Sigmoid colon (tissue), 7 donors: ENCODE measurements around the gene IAH1. TPM values are rescaled to one million over a fixed set of nuclear protein-coding genes. Genes with fewer than 3 reads are reported as not detected.

Experiments used
- DNase-seq: peaks from one replicate; pipeline ENCODE4 v3.0.0-alpha.2; 2019
- H3K27ac ChIP-seq, 4 donors: fragments of 200-600 bp; sonication (generic); one replicate each; pipeline ENCODE4 v1.5.1; 2016 to 2019; ENCODE audit warnings: mild to moderate bottlenecking in 1 of 4
- H3K27me3 ChIP-seq, 3 donors: fragments of 200-600 bp; sonication (generic); one replicate each; pipeline ENCODE4 v1.5.1; 2019; ENCODE audit warnings: mild to moderate bottlenecking in 1 of 3
- H3K36me3 ChIP-seq, 4 donors: fragments of 200-600 bp; sonication (generic); one replicate each; pipeline ENCODE4 v1.5.1; 2016 to 2019
- H3K4me1 ChIP-seq, 4 donors: fragments of 200-600 bp; sonication (generic); one replicate each; pipeline ENCODE4 v1.5.1; 2017 to 2019
- H3K4me3 ChIP-seq, 4 donors: fragments of 200-600 bp; sonication (generic); one replicate each; pipeline ENCODE4 v1.5.1; 2017 to 2019; ENCODE audit warnings: mild to moderate bottlenecking in 2 of 4, moderate library complexity in 1 of 4
- H3K9me3 ChIP-seq, 4 donors: fragments of 200-600 bp in 3 of 4; sonication (generic) in 3 of 4; one replicate each; pipeline versions ENCODE4 v1.5.1 to v1.6.1; 2013 to 2019
- EP300 ChIP-seq, 4 donors: sonication (generic); formaldehyde crosslinking; IDR thresholded peaks; one replicate each; pipeline ENCODE4 v1.6.1; 2017; ENCODE audit warnings: antibody characterized with exemption in 4 of 4
- POLR2A ChIP-seq, 2 donors: fragments of 450-650 bp; IDR thresholded peaks; one replicate each; pipeline ENCODE4 v1.6.1; 2016; ENCODE audit warnings: antibody characterized with exemption in 2 of 2, mild to moderate bottlenecking in 2 of 2, moderate library complexity in 2 of 2
- POLR2AphosphoS5 ChIP-seq, 4 donors: sonication (generic); formaldehyde crosslinking; IDR thresholded peaks; one replicate each; pipeline ENCODE4 v1.6.1; 2017; ENCODE audit warnings: antibody characterized with exemption in 4 of 4
- whole genome bisulfite sequencing, 2 donors: extraction: QIAGEN DNeasy Blood & Tissue Kit; methylation state at CpG; one replicate each; pipeline ENCODE4 v1.1.7; 2013; 5-methylcytosine and 5-hydroxymethylcytosine counted together
- intact Hi-C: fragments of 100-400 bp; cut with DNase I; formaldehyde crosslinking; loops from one replicate; pipeline ENCODE4 v1.15.1; 2023
- polyA plus RNA-seq, 3 donors: library from polyadenylated mRNA; stranded (reverse); fragments of 200-250 nt; gene quantifications; one replicate each; pipeline ENCODE4 v1.2.3, GENCODE V29; 2013
- total RNA-seq, 4 donors: library from RNA; depleted of rRNA; stranded (reverse); fragments of >200 nt; gene quantifications; one replicate each; pipeline ENCODE4 v1.1.0, GENCODE V29; 2016
- TF ChIP-seq, protein P1 (sequence below), 4 experiments: fragments of 450-650 bp in 3 of 4; fragments of 200-600 bp in 1 of 4; IDR thresholded peaks; one replicate each; pipeline ENCODE4 v1.5.1; 2016 to 2019; ENCODE audit warnings: antibody characterized with exemption in 4 of 4, mild to moderate bottlenecking in 3 of 4, moderate library complexity in 2 of 4
- donor health status: healthy with polysubstance abuse.
- donor health status: Bipolar disorder and iron deficiency.
- donor health status: healthy.

The IAH1 gene
- total and polyA plus RNA-seq, 7 donors = 46.3 to 94.9 (median 73.8) TPM

DNA sequence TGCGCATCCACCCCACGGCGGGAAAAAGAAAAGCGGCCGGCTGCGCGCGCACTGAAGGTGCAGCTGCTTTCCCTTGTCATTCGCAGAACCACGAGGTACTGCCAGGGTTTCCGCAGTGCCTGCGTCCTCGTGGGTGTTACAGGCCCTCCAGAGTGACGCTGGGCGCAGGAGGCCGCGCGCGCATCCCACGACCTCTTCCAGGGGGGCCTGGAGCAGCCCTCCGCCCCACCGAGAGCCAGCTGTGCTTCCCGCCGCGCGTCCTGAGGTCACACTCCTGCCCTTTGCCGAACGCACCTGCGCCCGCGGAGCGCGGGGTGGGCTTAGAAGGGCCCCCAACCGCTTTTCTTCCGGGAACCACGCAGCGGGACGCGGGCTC, 378 bp upstream of the IAH1 start:
- intact Hi-C loops = loop anchor here (2.0 to 5.0 kb wide), 2 partner anchors 51 to 158 kb away; partner anchors contain the start of genes CPSF3, ITGB1BP1 and YWHAQ
- Histone ChIP-seq H3K27me3 (no peaks in the 10 kb centered on the region), H3K27ac (peak overlapping the region; percentile 82 to 92 (median 87)), H3K36me3 (peaks cover 0 to 24% (median 0%) of the 10 kb centered on the region in 4 donors), H3K9me3 (no peaks in the 10 kb centered on the region), H3K4me3 (peak overlapping the region; percentile 63 to 92 (median 74)), H3K4me1 (peaks cover 0 to 45% (median 34%) of the 10 kb centered on the region in 4 donors)
- TF ChIP-seq POLR2AphosphoS5 (IDR thresholded peaks at IDR 0.05) = peak in 2 of 4 donors; percentile 7 to 44
- TF ChIP-seq EP300 (IDR thresholded peaks at IDR 0.05) = no peak
- DNase-seq = peak; percentile 84
- 2 to 4% methylated on average over 39 of the region's 39 CpGs for WGBS, 2 donors

DNA sequence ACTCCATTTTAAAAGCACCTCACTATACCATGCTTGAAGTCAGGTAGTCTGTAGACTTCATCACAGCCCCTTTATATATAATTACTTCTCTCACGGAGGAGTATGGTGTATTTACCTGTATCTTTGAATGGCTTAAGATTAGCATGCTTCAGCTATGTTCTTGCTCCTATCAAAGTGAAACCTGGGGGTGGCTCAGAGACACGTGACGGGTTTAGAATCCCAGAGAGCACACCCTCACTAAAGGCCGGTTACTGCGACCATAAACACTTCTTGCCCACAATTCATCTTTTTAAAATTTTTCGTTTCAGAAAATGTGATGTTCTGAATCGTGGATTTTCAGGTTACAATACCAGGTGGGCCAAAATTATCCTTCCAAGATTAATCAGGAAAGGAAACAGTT, 3.6 kb downstream of the IAH1 start:
- WGBS, 2 donors = 84 to 85% methylated on average over 7 of the region's 7 CpGs
- H3K4me1 ChIP-seq = peaks cover 2 to 45% (median 34%) of the 10 kb centered on the region in 4 donors
- H3K4me3 ChIP-seq = no peak overlapping the region

DNA sequence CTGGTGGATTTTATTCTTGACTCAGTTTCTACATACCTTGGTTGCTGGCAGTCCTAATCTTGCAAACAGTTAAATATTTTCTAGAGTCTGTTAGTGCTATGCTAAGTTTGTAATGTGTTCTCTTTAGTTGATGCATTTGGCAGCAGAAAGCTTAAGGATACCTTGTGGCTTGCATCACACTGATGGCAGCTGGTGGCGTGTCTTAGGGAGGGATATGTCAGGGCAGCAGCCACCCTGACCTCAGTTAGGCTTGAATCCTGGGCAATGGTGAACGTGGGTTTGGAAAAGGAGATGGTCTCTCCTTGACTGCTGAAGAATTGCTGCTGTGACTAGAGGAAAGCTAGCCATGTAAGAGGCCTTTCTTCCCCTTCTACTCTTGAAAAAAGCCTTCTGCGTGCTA, 4.2 kb downstream of the IAH1 start:
- no peak for DNase-seq
- Histone ChIP-seq H3K36me3 (peaks cover 17 to 68% (median 28%) of the 10 kb centered on the region in 4 donors), H3K27ac (no peak overlapping the region), H3K27me3 (no peaks in the 10 kb centered on the region), H3K4me1 (peaks cover 2 to 42% (median 30%) of the 10 kb centered on the region in 4 donors), H3K4me3 (no peak overlapping the region), H3K9me3 (no peaks in the 10 kb centered on the region)
- intact Hi-C loops = loop anchor here (5.0 kb wide), 1 partner anchor 79 kb away; the partner anchor contains the start of gene ADAM17
- WGBS, 2 donors = 86 to 87% methylated on average over 3 of the region's 3 CpGs
- TF ChIP-seq POLR2AphosphoS5 (IDR thresholded peaks at IDR 0.05) = no peak
- no peak for TF ChIP-seq EP300 (IDR thresholded peaks at IDR 0.05)
- TF ChIP-seq POLR2A (IDR thresholded peaks at IDR 0.05) = no peak
- TF ChIP-seq, protein P1, sequence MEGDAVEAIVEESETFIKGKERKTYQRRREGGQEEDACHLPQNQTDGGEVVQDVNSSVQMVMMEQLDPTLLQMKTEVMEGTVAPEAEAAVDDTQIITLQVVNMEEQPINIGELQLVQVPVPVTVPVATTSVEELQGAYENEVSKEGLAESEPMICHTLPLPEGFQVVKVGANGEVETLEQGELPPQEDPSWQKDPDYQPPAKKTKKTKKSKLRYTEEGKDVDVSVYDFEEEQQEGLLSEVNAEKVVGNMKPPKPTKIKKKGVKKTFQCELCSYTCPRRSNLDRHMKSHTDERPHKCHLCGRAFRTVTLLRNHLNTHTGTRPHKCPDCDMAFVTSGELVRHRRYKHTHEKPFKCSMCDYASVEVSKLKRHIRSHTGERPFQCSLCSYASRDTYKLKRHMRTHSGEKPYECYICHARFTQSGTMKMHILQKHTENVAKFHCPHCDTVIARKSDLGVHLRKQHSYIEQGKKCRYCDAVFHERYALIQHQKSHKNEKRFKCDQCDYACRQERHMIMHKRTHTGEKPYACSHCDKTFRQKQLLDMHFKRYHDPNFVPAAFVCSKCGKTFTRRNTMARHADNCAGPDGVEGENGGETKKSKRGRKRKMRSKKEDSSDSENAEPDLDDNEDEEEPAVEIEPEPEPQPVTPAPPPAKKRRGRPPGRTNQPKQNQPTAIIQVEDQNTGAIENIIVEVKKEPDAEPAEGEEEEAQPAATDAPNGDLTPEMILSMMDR (IDR thresholded peaks at IDR 0.05) = no peak

More for the DNA sequence above, 3.6 kb downstream of the IAH1 start:
- no peak for DNase-seq
- Histone ChIP-seq H3K36me3 (peaks cover 16 to 62% (median 21%) of the 10 kb centered on the region in 4 donors), H3K27me3 (no peaks in the 10 kb centered on the region), H3K9me3 (no peaks in the 10 kb centered on the region), H3K27ac (no peak overlapping the region)
- intact Hi-C loops = loop anchor here (5.0 kb wide), 1 partner anchor 79 kb away; the partner anchor contains the start of gene ADAM17
- TF ChIP-seq, protein P1 (IDR thresholded peaks at IDR 0.05) = no peak
- TF ChIP-seq POLR2A (IDR thresholded peaks at IDR 0.05) = no peak
- TF ChIP-seq POLR2AphosphoS5 (IDR thresholded peaks at IDR 0.05) = no peak
- TF ChIP-seq EP300 (IDR thresholded peaks at IDR 0.05) = no peak

DNA sequence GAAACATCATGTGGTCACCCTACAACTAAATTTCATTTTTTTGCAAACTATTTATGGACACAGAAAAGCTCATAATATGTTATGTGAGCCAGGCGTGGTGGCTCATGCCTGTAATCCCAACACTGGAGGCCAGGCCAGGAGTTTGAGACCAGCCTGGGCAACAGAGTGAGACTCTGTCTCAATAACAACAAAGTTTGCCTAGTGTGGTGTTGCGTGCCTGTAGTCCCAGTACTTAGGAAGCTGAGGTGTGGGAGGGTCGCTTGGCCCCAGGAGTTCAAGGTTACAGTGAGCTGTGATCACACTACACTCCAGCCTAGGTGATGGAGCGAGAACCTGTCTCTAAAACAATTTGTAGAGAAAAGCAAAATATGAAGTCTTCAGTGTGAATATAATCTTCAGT, 5.8 kb downstream of the IAH1 start:
- H3K27me3 ChIP-seq = no peaks in the 10 kb centered on the region
- peaks cover 2 to 35% (median 25%) of the 10 kb centered on the region in 4 donors for H3K4me1 ChIP-seq
- 93 to 96% methylated on average over 4 of the region's 4 CpGs for WGBS, 2 donors
- no peaks in the 10 kb centered on the region for H3K9me3 ChIP-seq
- TF ChIP-seq EP300 (IDR thresholded peaks at IDR 0.05) (no peak), POLR2AphosphoS5 (IDR thresholded peaks at IDR 0.05) (no peak), POLR2A (IDR thresholded peaks at IDR 0.05) (no peak)
- TF ChIP-seq, protein P1 (IDR thresholded peaks at IDR 0.05) = no peak
- intact Hi-C loops = no loop called here
- H3K4me3 ChIP-seq = no peak overlapping the region
- no peak for DNase-seq
- H3K27ac ChIP-seq = no peak overlapping the region
- H3K36me3 ChIP-seq = peaks cover 33 to 85% (median 43%) of the 10 kb centered on the region in 4 donors

DNA sequence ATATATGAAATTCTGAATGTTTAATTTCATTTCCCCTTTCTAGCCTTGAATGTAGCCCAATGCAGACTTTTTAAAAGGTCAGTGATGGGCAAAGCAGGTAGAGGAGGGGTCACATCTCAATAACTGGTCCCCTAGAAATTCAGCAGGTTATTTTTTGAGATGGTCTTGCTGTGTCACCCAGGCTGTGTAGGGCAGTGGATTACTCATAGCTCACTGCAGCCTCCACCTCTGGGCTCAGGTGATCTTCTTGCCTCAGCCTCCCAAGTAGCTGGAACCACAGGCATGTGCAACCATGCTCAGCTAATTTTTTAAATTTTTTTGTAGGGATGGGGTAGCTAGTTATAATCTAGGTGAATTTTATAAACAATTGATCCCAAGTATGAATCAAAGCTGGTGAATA, 8.8 kb downstream of the IAH1 start:
- H3K36me3 ChIP-seq = peaks cover 56 to 100% (median 69%) of the 10 kb centered on the region in 4 donors
- peaks cover under 1 to 8% (median 5%) of the 10 kb centered on the region in 4 donors for H3K4me1 ChIP-seq
- no peaks in the 10 kb centered on the region for H3K9me3 ChIP-seq
- H3K4me3 ChIP-seq = no peak overlapping the region
- DNase-seq = no peak
- intact Hi-C loops = no loop called here
- no peak overlapping the region for H3K27ac ChIP-seq
- no peaks in the 10 kb centered on the region for H3K27me3 ChIP-seq
- TF ChIP-seq, protein P1 (IDR thresholded peaks at IDR 0.05) = no peak
- TF ChIP-seq POLR2A (IDR thresholded peaks at IDR 0.05) (no peak), POLR2AphosphoS5 (IDR thresholded peaks at IDR 0.05) (no peak), EP300 (IDR thresholded peaks at IDR 0.05) (no peak)
